Thoracic aorta (tissue), 2 donors: Measurements from ENCODE around the gene MME. TPM values are rescaled to one million over a fixed set of nuclear protein-coding genes. Genes with fewer than 3 reads are reported as not detected.
A peak's percentile ranks its signal among the peaks of the same experiment; 100 is the strongest.

ENCODE experiments used
- ATAC-seq: fragments of 150-250 bp; one replicate; pipeline ENCODE4 v1.8.0; 2017; ENCODE audit warnings: low read depth; ENCODE audit not compliant: insufficient number of reproducible peaks, low FRiP score
- DNase-seq: peaks from one replicate; pipeline ENCODE4 v3.0.0-alpha.2; 2020; ENCODE audit warnings: low spot score
- H3K27ac ChIP-seq, 2 donors: fragments of 200-600 bp; sonication (generic); 1 replicate in 1 of 2; 2 replicates in 1 of 2; pipeline ENCODE4 v1.5.1; 2016; ENCODE audit warnings: mild to moderate bottlenecking in 2 of 2, moderate library complexity in 2 of 2
- H3K27me3 ChIP-seq: fragments of 200-600 bp; sonication (generic); replicated peaks from 2 replicates; pipeline ENCODE4 v1.6.0; 2016; ENCODE audit warnings: mild to moderate bottlenecking; ENCODE audit not compliant: insufficient read depth
- H3K36me3 ChIP-seq: fragments of 200-600 bp; sonication (generic); one replicate; pipeline ENCODE4 v1.5.1; 2016
- H3K4me1 ChIP-seq, 2 donors: fragments of 200-600 bp; sonication (generic); 1 replicate in 1 of 2; 2 replicates in 1 of 2; pipeline versions ENCODE4 v1.5.1 to v1.6.0; 2016; ENCODE audit warnings: low read depth in 2 of 2, mild to moderate bottlenecking in 1 of 2; ENCODE audit not compliant: control insufficient read depth in 1 of 2
- H3K4me3 ChIP-seq: fragments of 200-600 bp; sonication (generic); 2 replicates; pipeline ENCODE4 v1.5.1; 2016; ENCODE audit warnings: mild to moderate bottlenecking
- H3K9me3 ChIP-seq: fragments of 200-600 bp; sonication (generic); 2 replicates; pipeline ENCODE4 v1.5.1; 2016
- total RNA-seq, 2 donors: library from RNA; depleted of rRNA; stranded (reverse); fragments of >200 nt; gene quantifications; one replicate each; pipeline versions ENCODE4 v1.1.0 to v1.2.3, GENCODE V29; 2016
- TF ChIP-seq, protein P1 (sequence below): fragments of 200-600 bp; sonication (generic); IDR thresholded peaks from one replicate; pipeline ENCODE4 v1.5.1; 2019; ENCODE audit warnings: antibody characterized with exemption

Gene MME
- total RNA-seq, 2 donors from 2014 or later, result 3.6 to 4.3 TPM

GRCh38 chr3:155079468-155079745, 712 bp upstream of the MME start:
- Histone ChIP-seq H3K4me1 (peaks cover 5 to 7% of the 10 kb centered on the region in 2 donors), H3K36me3 (no peaks in the 10 kb centered on the region), H3K9me3 (peaks cover 7% of the 10 kb centered on the region), H3K27me3 (no peaks in the 10 kb centered on the region), H3K4me3 (peak overlapping the region; percentile 72), H3K27ac (no peak overlapping the region)
- ATAC-seq (no peak), DNase-seq (no peak)
- TF ChIP-seq, protein P1, sequence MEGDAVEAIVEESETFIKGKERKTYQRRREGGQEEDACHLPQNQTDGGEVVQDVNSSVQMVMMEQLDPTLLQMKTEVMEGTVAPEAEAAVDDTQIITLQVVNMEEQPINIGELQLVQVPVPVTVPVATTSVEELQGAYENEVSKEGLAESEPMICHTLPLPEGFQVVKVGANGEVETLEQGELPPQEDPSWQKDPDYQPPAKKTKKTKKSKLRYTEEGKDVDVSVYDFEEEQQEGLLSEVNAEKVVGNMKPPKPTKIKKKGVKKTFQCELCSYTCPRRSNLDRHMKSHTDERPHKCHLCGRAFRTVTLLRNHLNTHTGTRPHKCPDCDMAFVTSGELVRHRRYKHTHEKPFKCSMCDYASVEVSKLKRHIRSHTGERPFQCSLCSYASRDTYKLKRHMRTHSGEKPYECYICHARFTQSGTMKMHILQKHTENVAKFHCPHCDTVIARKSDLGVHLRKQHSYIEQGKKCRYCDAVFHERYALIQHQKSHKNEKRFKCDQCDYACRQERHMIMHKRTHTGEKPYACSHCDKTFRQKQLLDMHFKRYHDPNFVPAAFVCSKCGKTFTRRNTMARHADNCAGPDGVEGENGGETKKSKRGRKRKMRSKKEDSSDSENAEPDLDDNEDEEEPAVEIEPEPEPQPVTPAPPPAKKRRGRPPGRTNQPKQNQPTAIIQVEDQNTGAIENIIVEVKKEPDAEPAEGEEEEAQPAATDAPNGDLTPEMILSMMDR, result no peak

DNA sequence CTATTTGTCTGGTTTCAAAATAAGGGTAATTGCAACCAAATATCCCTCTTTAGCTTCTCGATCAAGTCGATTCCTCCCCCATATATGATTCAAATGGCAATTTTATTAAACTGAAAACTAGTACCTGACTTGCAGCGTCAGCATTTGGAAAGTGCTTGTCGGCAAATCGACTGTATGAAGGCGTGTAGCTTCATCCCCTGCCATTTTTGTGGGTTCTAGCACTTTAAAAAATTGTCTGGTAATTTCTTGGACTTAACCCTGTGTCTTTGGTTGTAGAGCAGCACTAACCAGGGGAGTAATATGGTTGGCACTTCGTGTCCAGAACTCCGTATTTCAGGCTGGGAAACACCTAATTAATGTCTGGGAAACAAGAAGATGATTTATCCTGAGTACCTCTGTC, 573 bp downstream of the MME start:
- Histone ChIP-seq H3K27me3 (no peaks in the 10 kb centered on the region), H3K4me3 (peak overlapping the region; percentile 72)
- TF ChIP-seq, protein P1, result no peak

DNA sequence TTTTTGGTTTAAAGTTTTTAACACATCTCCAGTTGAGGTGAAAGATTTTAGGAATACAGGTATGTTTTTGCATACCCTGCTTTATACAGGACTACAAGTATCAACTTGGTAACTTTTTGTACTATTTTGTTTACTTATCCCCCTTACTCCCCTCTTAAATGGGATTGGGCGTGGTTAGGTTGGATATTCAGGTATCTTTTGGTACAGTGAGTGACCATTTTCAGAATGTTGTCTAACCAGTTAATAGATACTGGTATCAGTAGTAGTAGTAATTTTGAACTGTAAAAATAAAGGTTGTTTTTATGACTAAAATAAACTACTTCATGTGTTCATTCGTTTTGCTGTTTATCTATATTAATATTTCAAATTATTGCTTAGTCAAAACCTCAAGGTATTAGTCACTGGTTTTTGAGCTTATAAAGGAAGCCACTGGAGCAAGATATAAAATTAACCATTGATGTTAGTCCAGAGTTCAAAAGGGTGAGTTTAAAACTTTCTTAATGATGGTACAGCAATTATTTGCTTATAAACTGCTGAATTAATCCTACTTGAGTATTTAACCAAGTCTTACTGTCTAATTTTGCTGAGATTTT, 3.3 kb downstream of the MME start:
- H3K4me1 ChIP-seq, result peaks cover 5 to 7% of the 10 kb centered on the region in 2 donors
- H3K4me3 ChIP-seq, result no peak overlapping the region
- H3K27me3 ChIP-seq, result no peaks in the 10 kb centered on the region
- H3K9me3 ChIP-seq, result no peaks in the 10 kb centered on the region
- TF ChIP-seq, protein P1, result no peak
- DNase-seq (no peak), ATAC-seq (no peak)
- no peak overlapping the region for H3K27ac ChIP-seq
- H3K36me3 ChIP-seq, result no peaks in the 10 kb centered on the region

More for the DNA sequence above, 573 bp downstream of the MME start:
- no peaks in the 10 kb centered on the region for H3K36me3 ChIP-seq
- no peak overlapping the region for H3K27ac ChIP-seq
- peaks cover 5 to 7% of the 10 kb centered on the region in 2 donors for H3K4me1 ChIP-seq
- ATAC-seq (no peak), DNase-seq (no peak)
- H3K9me3 ChIP-seq, result peaks cover under 1% of the 10 kb centered on the region

DNA sequence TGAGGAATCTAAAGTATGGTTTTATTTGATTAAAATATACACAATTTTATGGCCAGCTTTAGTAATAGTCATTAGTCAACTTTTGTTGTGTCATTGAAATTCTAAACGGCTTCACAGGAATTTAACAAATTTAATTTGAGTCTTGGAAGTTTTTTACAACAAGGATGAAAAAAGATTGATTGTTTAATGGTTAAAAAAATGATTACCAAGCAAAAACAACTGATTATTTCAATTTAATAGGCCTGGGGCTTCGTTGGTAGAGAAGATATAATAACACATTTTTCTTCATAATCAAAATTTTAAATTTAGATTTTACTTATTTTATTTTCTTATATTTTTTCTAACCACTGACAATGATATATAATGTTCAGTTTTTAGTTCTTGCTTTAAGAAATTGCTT, 4.4 kb downstream of the MME start:
- TF ChIP-seq, protein P1, result no peak
- no peak for ATAC-seq

GRCh38 chr3:155086051-155086450, 5.9 kb downstream of the MME start:
- DNase-seq (no peak), ATAC-seq (no peak)
- H3K27ac ChIP-seq, result no peak overlapping the region
- H3K4me1 ChIP-seq, result no peaks in the 10 kb centered on the region
- no peak overlapping the region for H3K4me3 ChIP-seq
- TF ChIP-seq, protein P1, result no peak
- H3K9me3 ChIP-seq, result no peaks in the 10 kb centered on the region
- H3K36me3 ChIP-seq, result no peaks in the 10 kb centered on the region
- H3K27me3 ChIP-seq, result no peaks in the 10 kb centered on the region

More for the DNA sequence above, 4.4 kb downstream of the MME start:
- Histone ChIP-seq H3K9me3 (no peaks in the 10 kb centered on the region), H3K36me3 (no peaks in the 10 kb centered on the region), H3K27ac (no peak overlapping the region), H3K4me3 (no peak overlapping the region), H3K4me1 (peaks cover 5 to 7% of the 10 kb centered on the region in 2 donors), H3K27me3 (no peaks in the 10 kb centered on the region)
- DNase-seq, result no peak
